ENCODE data around the gene EBF3.

EBF3 gene

DNA sequence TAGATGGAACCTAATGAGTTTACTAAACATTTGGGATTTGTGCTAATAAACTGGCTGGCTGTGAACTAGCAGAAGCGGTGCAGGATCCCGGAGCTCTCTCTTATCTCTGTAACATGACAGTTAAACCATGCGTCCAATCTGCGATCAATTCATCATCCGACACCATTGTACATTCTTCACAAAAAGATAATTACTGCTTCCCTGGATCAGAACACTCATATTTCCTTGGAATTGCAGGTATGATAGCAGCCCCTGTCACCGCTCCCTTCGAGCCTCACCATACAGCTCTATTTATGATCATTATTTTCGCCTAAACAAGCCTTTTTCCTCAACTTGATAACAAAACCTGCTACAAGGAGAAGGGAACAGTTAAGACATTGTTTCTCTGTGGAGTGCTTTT is 18.5 kb downstream of the EBF3 start:
- TF ChIP-seq, protein P1, sequence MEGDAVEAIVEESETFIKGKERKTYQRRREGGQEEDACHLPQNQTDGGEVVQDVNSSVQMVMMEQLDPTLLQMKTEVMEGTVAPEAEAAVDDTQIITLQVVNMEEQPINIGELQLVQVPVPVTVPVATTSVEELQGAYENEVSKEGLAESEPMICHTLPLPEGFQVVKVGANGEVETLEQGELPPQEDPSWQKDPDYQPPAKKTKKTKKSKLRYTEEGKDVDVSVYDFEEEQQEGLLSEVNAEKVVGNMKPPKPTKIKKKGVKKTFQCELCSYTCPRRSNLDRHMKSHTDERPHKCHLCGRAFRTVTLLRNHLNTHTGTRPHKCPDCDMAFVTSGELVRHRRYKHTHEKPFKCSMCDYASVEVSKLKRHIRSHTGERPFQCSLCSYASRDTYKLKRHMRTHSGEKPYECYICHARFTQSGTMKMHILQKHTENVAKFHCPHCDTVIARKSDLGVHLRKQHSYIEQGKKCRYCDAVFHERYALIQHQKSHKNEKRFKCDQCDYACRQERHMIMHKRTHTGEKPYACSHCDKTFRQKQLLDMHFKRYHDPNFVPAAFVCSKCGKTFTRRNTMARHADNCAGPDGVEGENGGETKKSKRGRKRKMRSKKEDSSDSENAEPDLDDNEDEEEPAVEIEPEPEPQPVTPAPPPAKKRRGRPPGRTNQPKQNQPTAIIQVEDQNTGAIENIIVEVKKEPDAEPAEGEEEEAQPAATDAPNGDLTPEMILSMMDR (conservative IDR thresholded peaks at IDR 0.05), result no peak
- no peak overlapping the region for H3K27ac ChIP-seq

DNA sequence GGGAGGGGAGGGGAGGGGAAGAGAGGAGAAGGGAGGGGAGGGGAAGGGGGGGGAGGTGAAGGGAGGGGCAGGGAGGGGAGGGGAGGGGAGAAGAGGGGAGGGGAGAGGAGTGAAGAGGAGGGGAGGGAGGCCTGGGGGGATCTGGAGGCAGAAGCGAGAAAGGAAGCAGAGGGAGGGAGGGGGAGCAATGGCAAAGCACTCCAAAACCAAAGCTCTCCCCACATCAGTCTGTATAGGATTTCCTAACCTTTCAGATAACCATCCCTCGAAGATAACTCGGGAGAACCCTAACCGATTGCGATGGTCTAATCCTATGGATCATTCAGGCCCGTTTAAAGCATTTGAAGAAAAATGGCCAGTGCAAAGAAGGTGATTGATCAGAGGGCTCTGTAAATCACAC is 19.0 kb downstream of the EBF3 start:
- H3K27ac ChIP-seq, result no peak overlapping the region
- TF ChIP-seq, protein P1 (conservative IDR thresholded peaks at IDR 0.05), result no peak

DNA sequence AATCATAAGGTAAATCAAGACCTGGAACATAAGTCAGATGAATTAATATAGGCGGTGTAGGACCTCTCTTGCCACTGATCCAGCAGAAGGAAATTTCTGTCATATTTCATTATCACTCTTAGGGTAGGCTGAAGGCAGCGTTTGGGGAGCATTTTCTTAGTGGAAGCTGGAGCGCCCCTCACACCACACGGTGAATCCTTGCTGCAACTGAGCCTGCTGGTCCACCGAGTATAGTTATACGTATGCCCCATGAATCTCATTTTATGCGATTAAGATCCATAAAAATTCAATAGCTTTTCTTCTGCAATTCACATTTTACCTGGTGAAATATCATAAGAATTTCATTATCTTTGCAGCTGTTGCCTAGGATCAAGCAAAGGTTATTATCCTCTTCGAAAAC is 19.6 kb downstream of the EBF3 start:
- TF ChIP-seq, protein P1 (conservative IDR thresholded peaks at IDR 0.05), result no peak
- no peak overlapping the region for H3K27ac ChIP-seq

DNA sequence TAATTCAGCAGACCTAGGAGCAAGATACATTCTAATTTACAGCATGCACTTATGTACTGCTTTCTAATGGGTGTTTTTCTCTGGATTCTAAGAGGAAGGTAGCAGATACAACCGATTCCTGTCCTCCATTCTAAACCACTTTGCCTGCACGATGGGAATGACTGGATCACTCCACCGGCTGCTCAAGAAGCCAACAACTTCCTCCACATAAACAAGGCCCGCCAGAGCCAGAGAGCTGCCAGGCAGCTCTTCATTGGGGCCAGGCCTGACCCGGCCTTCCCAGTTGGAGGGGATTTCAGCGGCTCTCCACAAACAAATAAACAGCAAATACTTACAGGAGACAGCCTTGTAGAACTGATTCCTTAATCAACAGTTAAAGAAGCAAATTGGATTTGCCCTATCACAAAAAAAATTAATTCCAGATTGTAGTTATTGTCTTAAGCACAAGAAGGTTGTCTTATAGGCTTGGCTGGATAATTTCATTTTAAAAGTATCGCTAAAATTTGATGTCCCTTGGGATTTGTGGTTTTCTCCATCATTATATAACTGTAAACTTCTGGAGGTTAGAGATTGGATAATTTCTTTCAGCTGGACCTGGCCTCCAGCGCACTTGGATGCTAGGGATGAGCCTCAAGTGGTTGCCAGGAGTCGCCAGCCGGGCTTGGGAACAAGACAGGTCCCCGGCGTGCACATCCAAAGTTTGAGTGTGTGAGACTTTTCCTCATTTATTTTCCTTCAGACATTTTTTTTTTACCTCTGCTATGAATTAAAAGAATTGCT is 20.9 kb downstream of the EBF3 start:
- TF ChIP-seq, protein P1 (conservative IDR thresholded peaks at IDR 0.05), result no peak
- no peak overlapping the region for H3K27ac ChIP-seq

DNA sequence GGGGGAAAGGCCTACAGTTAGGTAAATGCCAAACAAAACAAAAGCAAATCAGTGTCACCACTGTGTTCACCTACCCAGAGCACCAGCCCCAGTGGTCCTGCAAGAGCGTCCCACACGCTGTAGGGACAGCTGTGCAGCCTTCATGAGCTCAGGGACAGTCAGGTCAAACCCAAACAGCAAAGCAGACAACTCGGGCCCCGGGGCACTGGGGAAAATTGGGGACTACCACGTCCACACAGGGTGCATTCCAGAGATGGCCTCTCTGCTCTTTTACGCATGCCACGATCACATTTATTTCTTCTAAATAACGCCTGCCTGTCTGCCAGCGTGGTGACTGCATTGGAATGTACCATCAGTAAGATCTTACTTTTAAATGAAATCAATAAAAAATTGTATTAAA is 21.7 kb downstream of the EBF3 start:
- TF ChIP-seq, protein P1 (conservative IDR thresholded peaks at IDR 0.05), result no peak
- H3K27ac ChIP-seq, result no peak overlapping the region

DNA sequence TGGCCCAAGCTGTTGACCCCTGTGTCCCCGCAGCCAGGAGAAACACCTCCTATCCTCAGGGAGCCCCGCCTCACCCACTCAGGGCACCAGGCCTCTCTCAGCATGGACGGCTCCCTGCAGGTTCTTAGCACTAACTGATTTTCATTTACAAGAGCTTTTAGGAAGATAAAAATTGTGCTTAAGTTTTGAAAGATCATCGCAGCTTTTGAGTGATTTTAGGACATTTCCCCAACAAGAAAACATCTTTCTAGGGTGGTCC is 22.1 kb downstream of the EBF3 start:
- H3K27ac ChIP-seq, result no peak overlapping the region
- TF ChIP-seq, protein P1 (conservative IDR thresholded peaks at IDR 0.05), result no peak

DNA sequence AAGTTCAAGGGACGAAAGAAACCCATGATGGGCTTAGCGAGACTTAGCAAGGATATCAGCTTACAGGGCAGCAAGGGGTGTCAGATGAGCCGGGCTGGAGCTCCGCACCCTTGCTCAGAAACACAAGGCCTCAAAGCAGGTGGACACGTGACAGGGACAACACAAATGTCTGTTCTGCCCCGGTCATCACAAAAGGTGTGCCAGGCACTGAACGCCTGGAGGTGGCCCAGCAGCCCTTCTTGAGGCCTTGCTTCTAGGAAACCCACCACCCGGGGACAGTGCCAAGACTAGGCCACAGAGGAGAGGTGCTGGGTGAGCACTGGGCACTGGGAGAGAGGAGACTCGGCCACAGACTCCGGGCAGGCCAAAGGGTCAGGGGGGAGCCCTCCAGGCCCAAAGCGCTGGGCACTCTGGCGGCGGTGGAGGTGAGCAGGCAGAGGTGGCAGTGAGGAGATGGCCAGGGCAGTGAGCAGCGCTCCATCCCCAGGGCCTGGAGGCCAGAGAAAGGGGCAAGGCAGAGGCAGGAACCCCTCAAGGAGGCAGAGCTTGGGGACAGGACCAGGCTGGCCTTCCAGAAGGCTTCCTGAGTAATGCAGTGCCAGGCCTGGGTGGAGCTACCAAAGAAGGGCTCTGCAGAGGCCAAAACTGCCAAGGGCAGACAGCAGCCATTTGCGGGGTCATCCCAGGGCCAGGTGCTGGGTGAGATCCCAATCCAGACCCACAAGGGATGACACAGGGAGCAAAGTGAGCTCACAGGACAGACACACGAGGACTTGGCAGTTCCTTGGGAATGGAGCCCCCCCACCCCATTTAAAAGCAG is 22.7 kb downstream of the EBF3 start:
- H3K27ac ChIP-seq, result no peak overlapping the region
- TF ChIP-seq, protein P1 (conservative IDR thresholded peaks at IDR 0.05), result no peak
